ENCODE data around the gene TESPA1.

TESPA1 gene

DNA sequence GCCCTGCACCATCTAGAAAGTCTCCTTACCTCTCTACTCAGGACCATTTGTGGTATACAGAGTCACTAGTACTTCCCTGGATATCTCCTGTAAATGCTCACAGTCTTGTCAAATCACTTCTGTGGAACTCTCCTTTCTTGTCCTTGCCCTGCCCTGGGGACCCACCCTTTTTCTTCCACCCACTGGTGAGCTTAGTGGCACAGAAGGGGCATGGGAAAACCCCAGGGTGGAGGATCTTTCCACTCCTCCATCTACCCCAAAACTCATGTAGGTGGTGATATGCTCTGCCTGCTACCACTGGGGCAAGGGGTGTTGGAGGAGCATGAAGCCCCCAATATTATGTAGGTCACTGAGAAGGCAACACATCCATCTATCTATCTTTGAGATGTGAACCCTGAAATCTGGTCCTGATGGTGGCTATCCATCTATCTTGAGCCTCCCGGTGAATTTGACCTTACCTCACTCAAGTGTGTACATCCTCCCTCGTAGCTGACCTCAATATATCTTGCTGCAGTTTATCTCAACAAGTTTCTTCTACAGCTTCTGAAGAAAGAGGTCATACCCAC, 943 bp downstream of the TESPA1 start:
- DNase-seq, result no peak

DNA sequence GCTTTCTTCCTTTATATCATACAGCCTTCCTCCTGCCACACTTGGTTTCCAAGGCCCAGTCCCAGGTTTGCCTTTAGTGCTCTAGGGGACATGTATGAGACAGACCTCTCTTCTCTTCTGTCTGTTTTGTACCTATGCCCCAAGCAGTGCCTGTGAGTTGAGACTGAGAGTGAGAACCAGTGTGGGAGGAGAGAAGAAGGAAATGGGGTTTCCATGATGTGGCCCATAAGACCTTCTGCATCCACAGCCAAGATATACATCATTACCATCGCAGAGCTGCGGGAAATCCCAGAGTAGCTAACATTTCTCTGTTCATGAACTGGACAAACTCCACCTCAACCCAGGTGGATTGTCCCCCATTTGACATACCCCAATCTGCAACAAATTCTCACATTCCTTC, 2.8 kb downstream of the TESPA1 start:
- DNase-seq, result no peak

DNA sequence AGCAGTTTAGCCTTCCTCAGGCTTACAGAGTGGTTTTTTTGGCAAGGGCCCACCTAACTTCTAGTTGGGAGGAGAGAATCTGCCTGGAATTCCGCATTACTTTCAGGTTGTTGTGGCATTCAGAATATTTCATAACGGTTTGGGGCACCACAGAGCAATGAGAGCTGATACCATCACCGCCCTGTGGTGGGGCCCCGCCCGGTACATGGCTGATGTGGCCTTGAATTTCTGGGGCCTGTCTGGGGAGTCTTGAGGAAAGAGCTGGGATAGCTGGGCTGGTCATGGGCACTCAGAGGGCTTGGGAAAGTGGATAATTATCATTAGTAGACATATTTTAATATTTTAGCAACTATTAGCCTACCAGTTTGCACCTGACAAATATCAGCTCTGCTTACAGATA, 4.2 kb downstream of the TESPA1 start:
- peak; percentile 39 for DNase-seq

DNA sequence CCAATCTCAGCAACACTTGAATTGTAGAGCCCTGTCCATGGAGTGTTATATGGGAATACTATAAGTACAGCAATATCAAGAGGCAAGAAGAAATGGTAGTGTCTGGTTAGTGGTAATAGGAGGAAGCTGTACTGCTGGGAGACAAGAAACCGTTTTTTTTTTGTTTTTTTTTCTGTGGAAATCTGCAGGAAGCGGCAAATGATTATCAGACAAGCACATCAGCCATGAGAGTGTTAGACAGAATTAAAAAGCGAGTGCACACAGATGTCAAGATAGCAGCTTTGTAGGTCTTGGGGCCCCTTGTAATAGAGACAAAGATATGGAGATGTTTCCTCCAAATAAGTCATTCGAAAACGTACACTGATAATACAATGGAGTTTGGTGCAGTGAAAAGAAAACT, 6.7 kb downstream of the TESPA1 start:
- DNase-seq, result no peak

DNA sequence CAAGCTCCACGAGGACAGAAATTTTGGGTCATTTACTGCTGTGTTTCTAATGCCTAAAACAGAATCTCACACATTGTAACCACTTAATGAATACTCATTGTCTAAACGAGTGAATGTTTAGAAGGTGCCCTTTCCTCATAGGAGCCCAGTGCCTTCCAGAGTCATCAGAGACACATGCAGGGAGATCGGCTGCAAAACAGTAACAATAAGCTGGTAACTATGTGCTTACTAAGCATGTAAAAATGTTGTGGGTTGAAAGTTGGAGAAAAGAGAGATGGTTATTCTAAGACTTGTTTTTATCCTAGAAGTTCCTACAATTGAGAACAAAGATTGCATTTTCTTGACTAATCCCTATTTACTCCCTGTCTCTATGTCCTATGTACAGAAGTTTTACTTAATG, 7.4 kb downstream of the TESPA1 start:
- DNase-seq, result no peak

DNA sequence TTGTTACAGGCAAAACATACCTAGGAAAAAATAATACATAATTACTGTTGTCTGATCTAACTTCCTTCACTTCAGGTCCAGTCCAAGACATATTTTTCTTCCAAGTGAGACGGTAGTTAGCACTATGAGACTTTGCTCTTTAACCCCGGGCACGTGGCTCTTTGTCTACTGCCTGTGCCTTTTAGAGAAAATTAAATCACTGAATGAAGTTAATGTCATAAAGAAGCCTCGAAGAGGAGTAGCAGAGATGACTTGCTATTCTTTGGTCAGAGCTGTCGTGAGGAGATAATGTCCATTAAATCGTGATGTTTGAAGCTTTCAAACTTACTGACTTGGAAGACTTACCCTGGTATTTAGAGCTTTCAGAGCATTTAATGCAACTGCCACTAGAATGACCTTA, 8.7 kb downstream of the TESPA1 start:
- no peak for DNase-seq

DNA sequence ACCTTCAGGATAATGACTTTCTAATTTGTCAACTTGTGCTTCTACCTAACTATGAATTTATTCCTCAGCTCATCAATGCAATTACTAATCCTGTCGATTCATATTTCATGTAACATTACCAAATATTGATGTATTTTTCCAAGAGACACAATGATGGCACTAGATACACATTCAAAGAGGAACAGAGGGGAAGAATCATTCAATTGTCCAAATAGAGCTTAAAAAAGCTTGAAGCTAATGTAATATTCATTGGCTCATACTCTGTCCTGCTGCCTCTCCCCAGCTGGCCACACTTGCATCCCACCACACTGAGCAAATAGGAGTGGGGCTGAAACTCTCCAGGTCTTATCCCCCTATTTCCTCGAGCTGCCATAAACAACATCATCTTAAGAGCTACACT, 9.3 kb downstream of the TESPA1 start:
- no peak for DNase-seq

DNA sequence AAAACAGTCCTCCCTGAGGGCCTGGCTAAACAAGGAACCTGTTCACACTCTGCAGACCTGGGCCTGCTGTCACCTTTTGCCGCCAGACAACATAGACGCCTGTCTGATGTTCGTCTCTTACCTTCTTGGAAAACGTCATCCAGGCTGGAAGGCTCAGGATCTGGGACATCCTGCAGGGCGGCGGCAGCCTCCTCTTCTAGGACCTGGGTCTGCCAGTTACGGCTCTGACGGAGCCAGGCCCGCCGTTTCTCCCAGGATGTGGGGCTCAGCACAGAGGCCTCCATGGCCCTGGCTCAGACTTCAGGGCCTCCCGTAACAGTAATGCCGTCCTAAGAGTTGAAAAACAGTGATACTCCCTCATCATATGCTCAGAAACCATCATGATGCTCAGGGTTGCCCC, 10.3 kb downstream of the TESPA1 start:
- DNase-seq, result no peak

DNA sequence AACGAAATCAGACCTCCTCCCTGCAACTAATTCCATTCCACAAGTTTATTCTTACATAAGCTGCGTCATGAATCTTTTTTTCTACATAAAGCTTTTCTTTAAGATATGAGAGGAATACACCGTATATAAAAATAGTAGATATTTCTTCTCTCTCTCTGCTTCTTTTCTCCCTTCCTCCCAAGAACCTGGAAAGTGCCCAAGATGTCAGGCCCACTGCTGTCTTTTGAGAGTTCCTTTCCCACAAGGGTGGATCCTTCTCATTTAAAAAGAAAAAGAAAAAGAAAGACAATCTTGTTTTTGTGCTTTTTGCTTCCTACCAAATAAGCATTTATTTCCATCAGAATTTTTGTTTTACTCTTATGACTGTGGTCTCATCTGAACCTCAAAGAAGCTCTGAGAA, 11.0 kb downstream of the TESPA1 start:
- no peak for DNase-seq

DNA sequence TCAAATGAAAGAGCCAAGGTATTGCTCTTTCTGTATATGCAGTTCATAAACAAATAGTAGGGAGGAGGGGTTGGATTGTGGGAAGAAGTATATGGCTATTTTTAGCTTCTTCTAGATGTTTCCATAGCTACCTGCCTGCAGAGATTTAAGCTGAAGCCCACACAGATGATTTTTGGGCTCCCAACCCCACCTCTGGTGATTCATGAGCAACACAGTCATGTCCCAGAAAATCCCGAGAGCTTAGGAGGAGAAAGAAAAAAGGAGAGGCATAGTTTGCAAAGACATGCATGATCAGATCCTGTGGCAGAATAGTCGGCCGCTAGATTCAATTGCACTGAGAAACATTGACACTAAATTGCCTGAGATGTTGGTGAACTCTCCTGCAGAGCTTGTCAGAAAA, 13.8 kb downstream of the TESPA1 start:
- DNase-seq, result no peak

DNA sequence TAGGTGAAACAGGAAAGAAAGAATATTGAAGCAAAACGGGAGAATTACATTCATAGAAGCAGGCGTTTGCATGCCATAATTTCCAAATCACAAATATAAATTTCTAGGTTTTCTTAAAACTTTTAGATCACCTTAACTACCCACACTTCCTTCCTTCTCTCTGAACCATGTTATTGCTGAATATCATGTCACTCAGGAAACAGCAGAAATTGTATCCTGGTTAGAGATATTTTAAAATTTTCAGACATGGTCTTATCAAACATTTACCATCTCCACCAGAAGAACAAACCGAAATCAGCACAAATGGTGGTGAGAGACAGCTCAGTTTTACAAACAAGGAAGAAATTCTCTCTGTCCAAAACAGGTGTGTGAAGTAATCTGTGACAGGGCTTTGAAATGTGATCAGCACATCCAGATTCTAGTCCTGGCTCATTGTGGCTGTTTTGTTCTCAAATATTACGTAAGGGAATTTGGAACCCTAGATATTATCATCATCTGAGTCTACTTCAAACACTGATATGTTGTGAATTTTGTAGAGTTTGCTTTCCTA, 16.3 kb downstream of the TESPA1 start:
- no peak for DNase-seq

DNA sequence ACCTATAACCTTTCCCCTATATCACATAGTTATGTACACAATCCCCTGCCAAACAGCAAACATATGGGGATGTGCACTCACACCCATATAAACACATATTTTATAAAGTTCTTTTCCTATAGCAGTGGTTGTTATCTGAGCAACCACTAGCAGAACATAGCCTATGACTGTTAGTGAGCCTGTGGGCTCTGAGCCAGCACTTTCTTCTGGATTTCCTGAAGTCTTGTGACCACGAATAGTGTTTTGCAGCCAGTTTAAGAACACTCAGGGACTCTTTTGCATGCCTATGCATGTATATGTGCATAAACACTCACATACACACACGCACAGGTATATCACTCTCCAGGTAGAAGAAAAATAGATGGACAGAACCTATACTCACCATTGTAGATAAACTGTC, 17.1 kb downstream of the TESPA1 start:
- DNase-seq, result no peak

DNA sequence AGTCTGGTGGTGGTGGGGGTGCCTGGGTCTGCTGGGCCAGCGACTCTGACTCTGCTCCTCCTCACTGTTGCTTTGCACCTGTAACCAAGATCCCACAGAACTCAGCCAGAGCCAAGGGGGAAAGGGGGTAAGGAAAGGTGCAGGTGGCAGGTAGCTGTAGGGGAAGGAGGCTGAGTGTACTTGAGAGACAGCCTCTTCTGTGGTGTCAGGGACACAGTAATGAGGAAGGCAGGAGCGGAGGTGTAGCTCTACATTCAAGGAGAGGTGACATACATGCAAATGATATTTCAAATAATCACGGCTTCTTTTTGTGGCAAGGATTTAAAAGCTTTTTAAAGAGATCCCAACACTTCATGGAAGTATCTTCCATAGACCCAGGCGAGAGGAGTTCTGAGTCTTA, 23.4 kb downstream of the TESPA1 start:
- no peak for DNase-seq

DNA sequence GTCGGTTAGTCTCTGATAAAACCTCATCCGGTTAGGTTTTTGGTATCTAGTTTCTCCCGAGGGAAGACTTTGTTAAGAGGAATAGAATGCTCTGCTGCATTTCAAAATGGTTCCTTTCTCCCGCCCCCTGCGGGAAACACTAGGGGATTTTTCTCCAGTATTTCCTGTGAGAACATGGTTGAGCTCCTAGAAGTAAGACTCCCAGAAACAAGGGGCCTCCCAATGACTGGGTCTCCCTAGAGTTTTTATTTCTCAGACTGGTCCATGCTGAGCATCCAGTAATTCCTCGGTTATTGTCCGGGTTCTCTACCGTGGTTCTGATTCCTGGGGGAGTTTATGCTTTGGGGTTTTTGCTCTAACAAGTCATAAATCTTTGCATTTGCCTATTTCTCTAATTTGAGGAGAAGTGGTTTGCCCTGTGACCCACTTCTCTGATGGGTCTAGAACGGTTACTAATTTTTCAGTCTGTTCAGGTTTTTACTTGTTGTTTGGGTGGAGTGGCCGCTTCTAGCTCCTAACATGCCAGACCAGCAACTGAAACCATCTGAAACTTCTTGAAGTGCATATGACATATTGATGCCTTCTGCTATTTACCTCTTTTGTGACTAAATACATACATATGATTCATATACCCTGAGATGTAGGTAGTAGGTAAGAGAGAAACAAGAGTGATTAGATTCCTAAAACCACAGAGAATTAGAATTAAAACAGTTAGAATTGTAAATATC, 25.1 kb downstream of the TESPA1 start:
- DNase-seq, result no peak

DNA sequence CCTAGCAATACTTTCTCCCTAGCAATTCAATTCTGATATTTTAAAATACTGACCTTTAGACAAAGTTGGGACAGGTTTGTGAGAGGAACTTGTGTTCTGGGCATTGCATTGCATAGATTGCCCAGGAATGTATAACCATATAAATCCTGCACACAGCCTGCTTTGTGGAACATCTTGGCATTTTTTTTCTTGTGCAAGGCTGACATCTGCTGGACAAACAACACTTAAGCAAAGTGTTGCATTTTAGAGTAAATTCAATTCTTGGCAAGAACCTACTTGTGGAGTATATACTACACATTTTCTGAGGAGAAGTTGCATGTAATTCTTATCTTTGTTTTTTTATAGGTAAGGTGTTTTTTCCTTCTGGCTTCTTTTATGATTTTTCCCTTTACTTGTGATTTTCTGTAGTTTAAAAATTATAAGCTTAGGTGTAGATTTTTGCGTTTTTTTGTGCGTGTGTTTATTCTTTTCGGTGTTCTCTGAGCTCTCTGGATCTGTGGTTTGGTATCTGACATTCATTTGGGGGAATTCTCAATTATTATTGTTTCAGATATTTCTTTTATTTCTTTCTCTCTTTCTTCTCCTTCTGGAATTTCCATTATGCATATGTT, 26.4 kb downstream of the TESPA1 start:
- peak; percentile 36 for DNase-seq

DNA sequence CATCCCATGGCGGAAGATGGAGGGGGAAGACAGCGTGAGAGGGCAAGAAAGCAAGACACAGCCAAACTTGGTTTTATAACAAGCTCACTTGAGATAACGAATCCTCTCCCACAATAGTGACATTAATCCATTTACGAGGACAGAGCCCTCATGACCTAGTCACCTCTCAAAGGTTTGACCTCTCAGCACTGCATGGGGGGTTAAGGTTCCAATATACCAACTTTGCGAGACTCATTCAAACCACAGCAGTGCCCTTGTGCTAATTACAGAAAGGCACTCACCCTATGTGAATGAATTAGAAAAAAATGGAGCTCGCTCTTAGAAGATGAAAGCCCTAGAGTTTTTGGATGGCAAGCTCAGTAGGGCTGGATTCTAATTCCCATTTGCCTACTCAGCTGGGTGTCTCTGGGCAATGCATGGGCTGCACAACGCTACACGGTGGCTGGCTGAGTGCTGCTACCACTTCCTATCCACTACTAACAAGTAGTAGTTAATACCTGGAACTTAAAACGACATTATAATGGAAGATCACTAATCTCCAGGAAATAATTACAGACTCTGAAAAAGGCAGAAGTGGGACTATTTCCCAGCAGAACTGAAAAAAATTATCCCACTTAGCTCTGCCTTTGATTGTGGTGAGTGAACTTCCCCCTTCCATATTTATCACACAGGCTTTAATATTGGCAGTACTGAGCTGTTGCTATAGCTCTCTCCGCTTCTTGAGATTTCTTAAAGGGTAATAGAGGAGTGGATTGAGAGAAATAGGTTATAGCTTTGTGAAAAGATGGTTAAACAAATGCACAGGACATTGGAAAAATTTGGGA, 27.5 kb downstream of the TESPA1 start:
- no peak for DNase-seq

DNA sequence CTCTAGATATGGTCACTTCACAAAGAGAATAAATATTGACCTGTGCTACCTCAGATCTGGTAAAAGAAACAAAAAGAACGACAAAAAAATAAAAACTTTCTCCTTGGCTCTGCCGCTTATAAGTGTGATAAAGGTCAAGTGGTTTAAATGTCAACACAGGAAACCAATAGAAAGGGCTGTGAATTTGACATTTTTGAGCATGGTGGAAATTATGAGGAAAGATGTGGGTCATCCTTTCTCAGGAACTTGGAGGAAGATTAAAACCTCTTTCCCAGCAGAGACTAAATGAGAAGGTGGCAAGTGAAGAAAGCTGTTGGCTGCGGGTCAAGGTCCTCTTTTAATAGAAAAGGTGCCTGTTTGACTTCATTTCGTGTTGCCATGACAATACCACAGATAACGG, 28.2 kb downstream of the TESPA1 start:
- DNase-seq, result no peak

DNA sequence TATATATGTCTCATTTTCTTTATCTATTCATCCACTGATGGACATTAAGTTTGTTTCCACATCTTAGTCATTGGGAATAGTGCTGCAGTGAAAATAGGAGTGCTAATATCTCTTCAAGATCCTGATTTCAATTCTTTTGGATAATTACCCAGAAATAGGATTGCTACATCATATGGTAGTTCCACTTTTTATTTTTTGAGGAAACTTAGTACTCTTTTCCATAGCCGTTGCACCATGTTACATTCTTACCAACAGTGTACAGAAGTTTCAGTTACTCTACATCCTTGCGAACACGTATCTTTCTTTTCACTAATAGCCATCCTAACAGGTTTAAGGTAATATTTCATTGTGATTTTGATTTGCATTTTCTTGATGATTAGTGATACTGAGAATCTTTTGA, 29.8 kb downstream of the TESPA1 start:
- no peak for DNase-seq

DNA sequence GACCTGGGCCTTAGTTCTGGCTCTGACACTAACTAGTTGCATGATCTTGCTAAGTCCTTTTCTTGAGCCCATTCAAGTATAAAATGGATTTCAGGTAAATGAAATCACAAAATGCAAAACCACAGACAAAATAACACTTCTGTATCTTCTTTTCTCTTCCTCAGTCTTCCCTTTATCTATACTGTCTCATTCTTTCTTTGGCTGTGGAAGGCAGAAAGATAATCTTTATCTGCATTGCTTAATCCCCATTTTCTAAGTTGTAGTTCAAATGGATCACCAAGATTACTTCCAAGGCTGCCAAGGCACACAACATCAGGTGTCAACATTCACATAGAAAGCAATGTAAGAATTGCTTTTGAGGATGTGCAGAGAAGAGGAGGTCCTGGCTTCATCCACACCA, 30.3 kb downstream of the TESPA1 start:
- no peak for DNase-seq

DNA sequence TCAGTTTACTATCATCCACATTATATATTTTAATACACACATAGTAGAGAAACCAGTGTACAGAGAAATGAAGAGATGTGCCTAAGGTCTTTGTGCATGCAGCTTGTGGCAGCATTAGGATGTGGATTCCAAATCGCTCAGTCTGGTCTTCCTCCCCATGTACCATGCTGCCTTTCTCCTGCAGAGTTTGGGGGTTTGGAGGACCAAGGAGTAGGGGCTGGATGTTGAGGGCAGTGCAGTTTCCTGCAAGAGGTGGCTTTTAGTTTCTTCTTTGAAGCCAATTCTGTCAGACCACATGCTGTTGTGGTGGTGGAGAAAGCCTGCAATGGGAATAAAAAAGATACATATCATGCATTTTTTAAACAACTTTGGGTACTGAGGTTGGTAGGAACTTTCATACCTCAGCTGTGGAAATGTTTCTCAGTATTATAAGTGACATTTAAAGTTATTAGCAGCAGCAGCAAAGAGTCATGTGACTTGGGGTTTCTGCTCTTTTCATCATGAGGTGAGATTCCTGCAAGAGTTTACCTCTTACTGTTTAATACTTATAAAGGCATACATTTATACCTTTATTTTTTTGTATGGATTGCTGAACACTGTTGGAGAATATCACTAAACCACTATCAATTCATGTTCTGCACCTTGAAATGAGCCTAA, 34.4 kb downstream of the TESPA1 start:
- DNase-seq, result no peak

DNA sequence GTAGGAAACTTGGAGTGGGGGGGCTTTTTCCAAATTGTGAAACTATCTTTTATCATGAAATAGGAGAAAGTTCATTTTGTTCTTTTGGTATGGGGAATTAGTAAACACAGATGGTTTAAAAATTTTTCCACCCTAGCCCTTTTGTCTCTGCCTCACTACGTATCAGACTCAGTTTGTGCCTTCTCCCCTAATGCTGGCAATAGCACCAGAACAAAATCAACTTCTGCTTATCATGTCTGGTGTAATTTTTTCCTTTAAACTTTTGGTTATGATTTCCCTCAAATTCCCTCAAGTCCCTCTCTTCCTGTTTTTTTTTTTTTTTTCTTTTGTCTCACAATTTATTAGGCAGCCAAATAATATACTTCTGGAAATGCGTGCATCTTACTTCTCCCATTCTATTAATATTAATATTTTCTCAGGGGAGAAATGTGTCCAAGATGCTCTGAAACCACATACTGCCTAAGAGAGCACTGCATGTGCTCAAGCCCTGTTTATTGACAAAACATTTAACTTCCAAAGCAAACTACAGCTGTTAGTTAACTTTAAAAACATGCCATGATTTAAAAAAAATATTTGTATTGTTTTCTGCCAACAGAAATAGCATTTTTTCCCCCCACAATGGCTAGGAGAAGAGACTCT, 35.4 kb downstream of the TESPA1 start:
- no peak for DNase-seq

DNA sequence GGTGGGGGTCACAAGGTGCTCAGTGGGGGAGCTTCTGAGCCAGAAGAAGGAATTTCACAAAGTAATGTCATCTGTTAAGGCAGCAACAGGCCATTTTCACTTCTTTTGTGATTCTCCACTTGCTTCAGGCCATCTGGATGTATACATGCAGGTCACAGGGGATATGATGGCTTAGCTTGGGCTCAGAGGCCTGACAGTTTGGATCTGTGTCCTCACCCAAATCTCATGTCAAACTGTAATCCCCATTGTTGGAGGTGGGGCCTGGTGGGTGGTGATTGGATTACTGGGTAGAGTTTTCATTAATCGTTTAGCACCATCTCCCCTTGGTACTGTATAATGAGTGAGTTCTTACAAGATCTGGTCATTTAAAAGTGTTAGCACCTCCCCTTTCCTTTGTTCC, 36.4 kb downstream of the TESPA1 start:
- no peak for DNase-seq
